Measurements from ENCODE around the gene ZNF664.

DNA sequence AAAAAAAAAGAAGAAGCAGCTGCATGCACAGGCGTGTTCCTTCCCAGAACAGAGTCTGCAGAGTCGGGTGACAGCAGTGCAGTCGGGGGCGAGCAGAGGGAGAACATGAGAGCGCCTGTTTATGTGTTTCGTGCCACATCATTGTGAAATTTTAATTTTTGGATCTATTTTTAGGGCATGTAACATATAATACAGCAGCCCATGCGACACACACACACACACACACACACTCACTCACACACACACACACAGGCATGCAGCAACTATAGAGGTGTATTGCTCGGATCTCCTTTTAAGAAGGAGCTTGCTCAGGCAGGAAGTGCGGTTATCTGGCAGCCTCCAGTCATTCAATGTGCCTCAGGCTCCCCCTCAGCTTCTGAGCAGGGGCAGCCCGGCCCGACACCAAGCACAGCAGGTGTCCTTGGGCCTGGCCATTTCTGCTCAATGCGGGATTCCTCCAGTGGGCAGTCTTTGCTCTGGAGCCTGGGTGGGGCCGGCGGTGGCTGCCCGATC, 71.8 kb downstream of the ZNF664 start:
- TF ChIP-seq NFIX (CRISPR knock-in tag; IDR thresholded peaks at IDR 0.05; ENCODE audit: low read depth), result no peak
- no peak for TF ChIP-seq EZH2 (IDR thresholded peaks at IDR 0.05; ENCODE audit: borderline replicate concordance, low read depth, low read length)
- TF ChIP-seq, protein P1, sequence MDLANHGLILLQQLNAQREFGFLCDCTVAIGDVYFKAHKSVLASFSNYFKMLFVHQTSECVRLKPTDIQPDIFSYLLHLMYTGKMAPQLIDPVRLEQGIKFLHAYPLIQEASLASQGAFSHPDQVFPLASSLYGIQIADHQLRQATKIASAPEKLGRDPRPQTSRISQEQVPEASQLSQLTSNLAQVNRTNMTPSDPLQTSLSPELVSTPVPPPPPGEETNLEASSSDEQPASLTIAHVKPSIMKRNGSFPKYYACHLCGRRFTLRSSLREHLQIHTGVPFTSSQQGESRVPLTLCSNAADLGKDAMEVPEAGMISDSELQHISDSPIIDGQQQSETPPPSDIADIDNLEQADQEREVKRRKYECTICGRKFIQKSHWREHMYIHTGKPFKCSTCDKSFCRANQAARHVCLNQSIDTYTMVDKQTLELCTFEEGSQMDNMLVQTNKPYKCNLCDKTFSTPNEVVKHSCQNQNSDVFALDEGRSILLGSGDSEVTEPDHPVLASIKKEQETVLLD (IDR thresholded peaks at IDR 0.05), result no peak
- TF ChIP-seq BRD4 (IDR thresholded peaks at IDR 0.05), result no peak
- no peak for TF ChIP-seq ZNF316 (IDR thresholded peaks at IDR 0.05)
- TF ChIP-seq ZNF197 (CRISPR knock-in tag; IDR thresholded peaks at IDR 0.05; ENCODE audit: low read depth), result no peak
- no peak for TF ChIP-seq ZC3H4 (CRISPR knock-in tag; IDR thresholded peaks at IDR 0.05; ENCODE audit: borderline replicate concordance)
- TF ChIP-seq, protein P2, sequence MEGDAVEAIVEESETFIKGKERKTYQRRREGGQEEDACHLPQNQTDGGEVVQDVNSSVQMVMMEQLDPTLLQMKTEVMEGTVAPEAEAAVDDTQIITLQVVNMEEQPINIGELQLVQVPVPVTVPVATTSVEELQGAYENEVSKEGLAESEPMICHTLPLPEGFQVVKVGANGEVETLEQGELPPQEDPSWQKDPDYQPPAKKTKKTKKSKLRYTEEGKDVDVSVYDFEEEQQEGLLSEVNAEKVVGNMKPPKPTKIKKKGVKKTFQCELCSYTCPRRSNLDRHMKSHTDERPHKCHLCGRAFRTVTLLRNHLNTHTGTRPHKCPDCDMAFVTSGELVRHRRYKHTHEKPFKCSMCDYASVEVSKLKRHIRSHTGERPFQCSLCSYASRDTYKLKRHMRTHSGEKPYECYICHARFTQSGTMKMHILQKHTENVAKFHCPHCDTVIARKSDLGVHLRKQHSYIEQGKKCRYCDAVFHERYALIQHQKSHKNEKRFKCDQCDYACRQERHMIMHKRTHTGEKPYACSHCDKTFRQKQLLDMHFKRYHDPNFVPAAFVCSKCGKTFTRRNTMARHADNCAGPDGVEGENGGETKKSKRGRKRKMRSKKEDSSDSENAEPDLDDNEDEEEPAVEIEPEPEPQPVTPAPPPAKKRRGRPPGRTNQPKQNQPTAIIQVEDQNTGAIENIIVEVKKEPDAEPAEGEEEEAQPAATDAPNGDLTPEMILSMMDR (IDR thresholded peaks at IDR 0.05 in 2 of 3, conservative IDR thresholded peaks at IDR 0.05 in 1 of 3; ENCODE audit: insufficient read depth in 2 of 3, low read depth in 1 of 3, low read length in 3 of 3), result no peak
- TF ChIP-seq, protein P3, sequence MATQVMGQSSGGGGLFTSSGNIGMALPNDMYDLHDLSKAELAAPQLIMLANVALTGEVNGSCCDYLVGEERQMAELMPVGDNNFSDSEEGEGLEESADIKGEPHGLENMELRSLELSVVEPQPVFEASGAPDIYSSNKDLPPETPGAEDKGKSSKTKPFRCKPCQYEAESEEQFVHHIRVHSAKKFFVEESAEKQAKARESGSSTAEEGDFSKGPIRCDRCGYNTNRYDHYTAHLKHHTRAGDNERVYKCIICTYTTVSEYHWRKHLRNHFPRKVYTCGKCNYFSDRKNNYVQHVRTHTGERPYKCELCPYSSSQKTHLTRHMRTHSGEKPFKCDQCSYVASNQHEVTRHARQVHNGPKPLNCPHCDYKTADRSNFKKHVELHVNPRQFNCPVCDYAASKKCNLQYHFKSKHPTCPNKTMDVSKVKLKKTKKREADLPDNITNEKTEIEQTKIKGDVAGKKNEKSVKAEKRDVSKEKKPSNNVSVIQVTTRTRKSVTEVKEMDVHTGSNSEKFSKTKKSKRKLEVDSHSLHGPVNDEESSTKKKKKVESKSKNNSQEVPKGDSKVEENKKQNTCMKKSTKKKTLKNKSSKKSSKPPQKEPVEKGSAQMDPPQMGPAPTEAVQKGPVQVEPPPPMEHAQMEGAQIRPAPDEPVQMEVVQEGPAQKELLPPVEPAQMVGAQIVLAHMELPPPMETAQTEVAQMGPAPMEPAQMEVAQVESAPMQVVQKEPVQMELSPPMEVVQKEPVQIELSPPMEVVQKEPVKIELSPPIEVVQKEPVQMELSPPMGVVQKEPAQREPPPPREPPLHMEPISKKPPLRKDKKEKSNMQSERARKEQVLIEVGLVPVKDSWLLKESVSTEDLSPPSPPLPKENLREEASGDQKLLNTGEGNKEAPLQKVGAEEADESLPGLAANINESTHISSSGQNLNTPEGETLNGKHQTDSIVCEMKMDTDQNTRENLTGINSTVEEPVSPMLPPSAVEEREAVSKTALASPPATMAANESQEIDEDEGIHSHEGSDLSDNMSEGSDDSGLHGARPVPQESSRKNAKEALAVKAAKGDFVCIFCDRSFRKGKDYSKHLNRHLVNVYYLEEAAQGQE (IDR thresholded peaks at IDR 0.05; ENCODE audit: borderline replicate concordance), result no peak
- TF ChIP-seq, protein P3 (CRISPR knock-in tag; IDR thresholded peaks at IDR 0.05; ENCODE audit: low read depth), result no peak
- TF ChIP-seq ZNF408 (CRISPR knock-in tag; IDR thresholded peaks at IDR 0.05; ENCODE audit: low read depth), result no peak
- no peak for TF ChIP-seq FOSL1 (tag; conservative IDR thresholded peaks at IDR 0.05)
- no peak for TF ChIP-seq ZNF184 (CRISPR knock-in tag; IDR thresholded peaks at IDR 0.05)
- TF ChIP-seq, protein P4, sequence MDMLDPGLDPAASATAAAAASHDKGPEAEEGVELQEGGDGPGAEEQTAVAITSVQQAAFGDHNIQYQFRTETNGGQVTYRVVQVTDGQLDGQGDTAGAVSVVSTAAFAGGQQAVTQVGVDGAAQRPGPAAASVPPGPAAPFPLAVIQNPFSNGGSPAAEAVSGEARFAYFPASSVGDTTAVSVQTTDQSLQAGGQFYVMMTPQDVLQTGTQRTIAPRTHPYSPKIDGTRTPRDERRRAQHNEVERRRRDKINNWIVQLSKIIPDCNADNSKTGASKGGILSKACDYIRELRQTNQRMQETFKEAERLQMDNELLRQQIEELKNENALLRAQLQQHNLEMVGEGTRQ (CRISPR knock-in tag; IDR thresholded peaks at IDR 0.05), result no peak
- TF ChIP-seq ELF4 (CRISPR knock-in tag; IDR thresholded peaks at IDR 0.05), result no peak
